D721Med (cell line): ENCODE data around the gene TMEM245.
A peak's percentile ranks its signal among the peaks of the same experiment; 100 is the strongest.

Experiments used
- DNase-seq: peaks from one replicate; pipeline ENCODE4 v3.0.0; 2011; ENCODE audit warnings: low spot score; ENCODE audit not compliant: insufficient read length
- FAIRE-seq: peaks from 2 replicates; lab custom pipeline; 2011; peaks lifted over from hg19 to GRCh38; lab: Jason Lieb, UNC
- TF ChIP-seq, protein P1 (sequence below): IDR thresholded peaks from 2 replicates; pipeline ENCODE4 v1.5.1; 2012; ENCODE audit warnings: mild to moderate bottlenecking, control low read depth; ENCODE audit not compliant: insufficient read depth; ENCODE audit errors: missing control alignments

The TMEM245 gene

DNA sequence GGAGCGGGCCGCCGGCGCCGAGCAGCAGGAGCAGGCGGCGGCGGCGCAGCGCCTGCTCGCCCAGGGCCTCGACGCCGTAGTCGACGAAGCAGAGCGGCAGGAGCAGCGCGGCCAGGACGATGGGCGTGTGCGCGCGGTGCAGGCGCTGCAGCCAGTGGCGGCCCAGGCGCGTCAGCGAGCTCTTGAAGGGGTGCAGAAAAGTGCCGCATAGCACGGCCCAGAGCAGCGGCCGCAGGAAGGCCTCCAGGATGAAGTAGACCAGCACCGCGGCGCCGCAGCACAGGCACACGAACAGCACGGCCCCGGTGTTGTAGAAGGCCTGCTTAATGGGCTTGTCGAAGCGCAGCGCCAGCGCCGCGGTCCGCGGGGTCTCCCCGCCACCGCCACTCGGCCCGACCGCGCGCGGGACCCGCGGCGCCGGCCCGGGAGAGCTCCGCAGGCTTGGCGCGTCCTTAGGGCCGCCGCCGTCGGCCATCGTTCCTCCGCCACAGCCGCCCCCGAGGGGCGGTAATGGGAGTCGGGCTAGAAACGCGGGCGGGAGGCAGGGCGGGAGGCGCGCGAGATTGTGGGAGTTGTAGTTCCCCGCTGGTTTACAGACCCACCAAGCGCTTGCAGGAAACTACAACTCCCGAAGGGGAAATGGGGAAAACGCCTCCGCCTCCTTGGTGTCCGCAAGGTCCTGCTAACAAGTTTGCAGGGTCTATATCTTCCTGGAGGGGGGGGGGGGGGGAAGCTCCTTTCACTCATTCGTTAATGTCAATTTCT, at the start of gene TMEM245:
Gene TMEM245 (minus strand): TSS at position 509 of the 765 bp plus-strand sequence. CDS start 34 bp downstream, at position 475.
- FAIRE-seq = no peak
- DNase-seq = peak; percentile 71
- TF ChIP-seq, protein P1, sequence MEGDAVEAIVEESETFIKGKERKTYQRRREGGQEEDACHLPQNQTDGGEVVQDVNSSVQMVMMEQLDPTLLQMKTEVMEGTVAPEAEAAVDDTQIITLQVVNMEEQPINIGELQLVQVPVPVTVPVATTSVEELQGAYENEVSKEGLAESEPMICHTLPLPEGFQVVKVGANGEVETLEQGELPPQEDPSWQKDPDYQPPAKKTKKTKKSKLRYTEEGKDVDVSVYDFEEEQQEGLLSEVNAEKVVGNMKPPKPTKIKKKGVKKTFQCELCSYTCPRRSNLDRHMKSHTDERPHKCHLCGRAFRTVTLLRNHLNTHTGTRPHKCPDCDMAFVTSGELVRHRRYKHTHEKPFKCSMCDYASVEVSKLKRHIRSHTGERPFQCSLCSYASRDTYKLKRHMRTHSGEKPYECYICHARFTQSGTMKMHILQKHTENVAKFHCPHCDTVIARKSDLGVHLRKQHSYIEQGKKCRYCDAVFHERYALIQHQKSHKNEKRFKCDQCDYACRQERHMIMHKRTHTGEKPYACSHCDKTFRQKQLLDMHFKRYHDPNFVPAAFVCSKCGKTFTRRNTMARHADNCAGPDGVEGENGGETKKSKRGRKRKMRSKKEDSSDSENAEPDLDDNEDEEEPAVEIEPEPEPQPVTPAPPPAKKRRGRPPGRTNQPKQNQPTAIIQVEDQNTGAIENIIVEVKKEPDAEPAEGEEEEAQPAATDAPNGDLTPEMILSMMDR = no peak

DNA sequence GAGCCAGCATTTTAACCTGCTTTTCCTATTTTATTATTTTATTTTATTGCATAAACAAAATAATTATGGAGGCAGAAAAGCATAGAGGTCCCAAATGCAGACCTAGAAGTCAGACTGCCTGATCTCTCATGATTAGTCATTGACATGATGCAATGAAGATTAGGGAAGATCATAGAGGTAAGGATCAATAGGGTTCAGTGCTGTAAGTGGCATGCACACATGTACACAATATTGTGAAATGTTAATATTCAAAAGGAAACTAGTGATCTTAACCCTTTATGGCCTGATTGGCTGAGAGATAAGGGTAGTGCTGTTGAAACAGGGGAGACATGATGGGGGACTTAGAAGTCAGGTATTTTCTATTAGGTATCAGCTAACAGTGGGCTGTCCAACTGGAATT, 48.4 kb upstream of the TMEM245 start:
- DNase-seq (no peak), FAIRE-seq (no peak)
- TF ChIP-seq, protein P1 = no peak

DNA sequence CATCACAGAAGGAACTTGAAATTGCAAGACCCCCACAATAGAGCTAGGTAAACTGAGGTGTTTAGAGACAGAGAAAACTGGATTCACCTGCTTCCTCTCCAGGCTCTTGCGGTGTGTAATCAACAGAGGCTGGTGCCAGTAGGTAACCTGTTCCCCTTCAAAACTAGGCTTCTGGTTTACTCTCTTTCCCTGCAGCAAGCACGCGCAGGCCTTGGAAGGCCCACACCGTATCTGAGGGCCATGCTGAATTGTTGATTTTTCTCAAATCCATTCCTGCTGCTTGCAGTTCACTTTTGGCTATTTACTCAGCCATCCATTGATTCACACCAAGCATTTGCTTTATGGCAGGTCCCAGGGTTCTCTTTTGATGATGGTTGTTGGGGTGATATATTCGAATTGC, 48.0 kb upstream of the TMEM245 start:
- FAIRE-seq (no peak), DNase-seq (no peak)
- TF ChIP-seq, protein P1 = no peak

DNA sequence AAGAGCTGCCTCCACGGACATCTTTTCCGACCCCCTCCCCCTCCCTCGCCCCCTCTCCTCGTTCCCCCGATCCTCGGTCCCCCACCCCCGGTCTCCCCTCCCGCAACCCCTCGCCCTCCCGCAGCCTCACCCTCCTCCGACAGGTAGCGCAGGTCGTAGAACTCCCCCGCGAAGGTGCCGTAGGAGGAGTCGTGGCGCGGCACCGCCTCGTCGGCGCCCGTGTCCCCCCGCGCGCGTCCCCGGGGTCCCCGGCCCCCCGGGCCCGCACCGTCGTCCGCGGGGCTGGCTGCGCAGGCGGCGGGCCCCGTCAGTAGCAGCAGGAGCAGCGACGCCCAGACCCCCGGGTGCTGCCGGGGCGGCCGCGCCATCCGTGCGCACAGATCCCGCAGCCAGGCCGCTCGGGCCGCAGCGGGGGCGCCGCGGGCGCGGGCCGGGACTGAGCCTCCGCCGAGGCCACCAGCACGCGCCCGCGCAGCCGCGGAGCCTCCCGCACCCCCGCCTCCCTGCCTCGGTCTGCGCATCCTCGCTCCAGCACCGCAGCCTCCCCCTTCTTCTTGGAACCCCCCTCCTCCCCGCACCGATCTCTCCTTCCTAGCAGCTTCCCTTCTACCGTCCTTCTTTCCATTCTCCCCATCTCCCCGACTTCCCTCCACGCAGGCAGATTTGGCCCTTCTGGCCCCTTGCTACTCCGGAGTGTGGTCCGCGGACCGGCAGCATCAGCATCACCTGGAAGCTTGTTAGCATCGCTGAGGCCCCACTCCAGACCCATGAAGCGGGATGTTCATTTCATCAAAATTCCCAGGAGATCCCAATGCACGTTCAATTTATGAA, 47.2 kb upstream of the TMEM245 start, which contains the start of gene FRRS1L:
Gene FRRS1L (minus strand): TSS at position 479 of the 831 bp plus-strand sequence. CDS start 111 bp downstream, at position 368.
- FAIRE-seq (no peak), DNase-seq (peak; percentile 84)
- TF ChIP-seq, protein P1 = no peak

DNA sequence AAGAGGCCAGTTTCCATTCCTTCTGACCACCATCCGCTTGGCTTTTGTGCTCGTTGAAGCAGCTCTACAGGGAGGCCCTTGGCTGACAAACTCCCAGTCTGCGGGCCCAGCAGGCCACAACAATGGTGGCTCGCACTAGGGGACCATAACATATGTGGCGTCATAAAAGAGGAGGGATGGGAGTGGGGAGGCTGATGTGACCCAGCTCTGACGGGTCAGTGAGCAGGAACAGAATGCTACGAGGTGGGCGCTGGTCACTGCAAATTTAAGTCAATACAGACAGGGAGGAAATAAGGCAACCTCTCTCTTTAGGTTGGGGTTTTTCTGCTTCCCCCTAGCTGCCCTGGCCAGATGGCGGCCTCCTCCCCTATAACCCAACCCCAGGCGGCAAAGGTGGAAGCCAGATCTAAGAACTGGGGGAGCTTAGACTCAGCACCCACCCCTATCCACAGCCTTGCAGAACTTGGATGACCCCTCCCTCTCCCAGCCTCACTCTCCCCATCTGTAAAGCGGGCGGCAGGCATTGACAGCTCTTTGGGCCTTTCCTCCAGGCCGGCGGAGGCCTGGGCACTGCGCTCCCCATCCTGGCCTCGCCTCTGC, 46.5 kb upstream of the TMEM245 start:
- FAIRE-seq = no peak

DNA sequence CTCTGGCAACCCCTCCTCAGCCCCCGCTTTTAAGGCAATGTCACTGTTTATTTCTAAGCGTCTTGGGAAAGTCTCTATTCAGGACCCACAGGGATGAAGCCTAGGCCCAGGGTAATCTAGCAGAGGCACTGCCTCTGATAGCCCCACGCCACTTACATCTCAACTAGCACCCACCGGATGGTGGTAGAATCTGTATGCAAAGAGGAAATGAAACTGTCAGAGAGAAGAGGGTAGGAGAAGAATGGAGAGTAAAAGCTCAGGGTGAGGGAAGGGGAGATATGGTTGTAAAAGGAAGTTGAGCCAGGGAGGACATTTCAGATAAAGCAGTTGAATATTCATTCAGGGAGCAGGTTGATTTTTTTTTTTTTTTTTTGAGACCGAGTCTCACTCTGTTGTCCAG, 44.3 kb upstream of the TMEM245 start:
- FAIRE-seq (no peak), DNase-seq (no peak)
- TF ChIP-seq, protein P1 = no peak

More for the DNA sequence above, 46.5 kb upstream of the TMEM245 start:
- DNase-seq = no peak
- TF ChIP-seq, protein P1 = no peak
